Hepatocyte (in vitro differentiated cells): ENCODE measurements around the gene CFAP161.

Experiments
- EZH2phosphoT487 ChIP-seq: fragments of 200-600 bp; sonication (generic); IDR thresholded peaks from one replicate; pipeline ENCODE4 v1.6.1; 2018; ENCODE audit warnings: antibody characterized with exemption, mild to moderate bottlenecking, low read depth, moderate library complexity; ENCODE audit not compliant: unreplicated experiment, severe bottlenecking
- TF ChIP-seq, protein P1 (sequence below): fragments of 200-600 bp; sonication (generic); IDR thresholded peaks from 2 replicates; pipeline ENCODE4 v1.5.1; 2016; ENCODE audit warnings: antibody characterized with exemption, mild to moderate bottlenecking; ENCODE audit not compliant: poor library complexity

DNA sequence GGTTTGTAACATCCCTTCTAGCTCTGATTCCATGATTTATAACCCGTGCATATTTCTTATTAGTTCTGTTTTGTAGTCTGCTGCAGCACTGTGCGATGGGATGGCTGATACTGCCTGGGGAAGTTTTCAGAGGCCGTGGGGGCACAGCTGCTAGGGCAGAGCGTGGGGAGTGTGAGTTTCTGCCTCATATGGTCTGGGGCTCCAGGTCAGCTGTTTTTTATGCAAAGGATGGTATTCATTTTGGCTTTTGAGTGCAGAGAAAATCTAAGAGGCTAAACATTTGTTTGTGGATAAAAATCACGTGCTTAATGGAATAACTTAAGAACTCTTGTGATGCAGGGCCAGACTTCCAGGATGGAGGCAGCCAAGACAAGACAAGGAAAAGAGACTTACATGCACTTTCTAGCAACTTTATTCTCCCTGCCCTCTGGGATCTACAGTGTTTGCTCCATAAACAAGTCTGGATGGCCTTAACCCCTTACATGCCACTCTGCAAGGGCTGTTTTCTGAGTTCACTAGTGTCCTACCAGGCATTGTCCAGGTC, 45.5 kb upstream of the CFAP161 start:
- TF ChIP-seq, protein P1, sequence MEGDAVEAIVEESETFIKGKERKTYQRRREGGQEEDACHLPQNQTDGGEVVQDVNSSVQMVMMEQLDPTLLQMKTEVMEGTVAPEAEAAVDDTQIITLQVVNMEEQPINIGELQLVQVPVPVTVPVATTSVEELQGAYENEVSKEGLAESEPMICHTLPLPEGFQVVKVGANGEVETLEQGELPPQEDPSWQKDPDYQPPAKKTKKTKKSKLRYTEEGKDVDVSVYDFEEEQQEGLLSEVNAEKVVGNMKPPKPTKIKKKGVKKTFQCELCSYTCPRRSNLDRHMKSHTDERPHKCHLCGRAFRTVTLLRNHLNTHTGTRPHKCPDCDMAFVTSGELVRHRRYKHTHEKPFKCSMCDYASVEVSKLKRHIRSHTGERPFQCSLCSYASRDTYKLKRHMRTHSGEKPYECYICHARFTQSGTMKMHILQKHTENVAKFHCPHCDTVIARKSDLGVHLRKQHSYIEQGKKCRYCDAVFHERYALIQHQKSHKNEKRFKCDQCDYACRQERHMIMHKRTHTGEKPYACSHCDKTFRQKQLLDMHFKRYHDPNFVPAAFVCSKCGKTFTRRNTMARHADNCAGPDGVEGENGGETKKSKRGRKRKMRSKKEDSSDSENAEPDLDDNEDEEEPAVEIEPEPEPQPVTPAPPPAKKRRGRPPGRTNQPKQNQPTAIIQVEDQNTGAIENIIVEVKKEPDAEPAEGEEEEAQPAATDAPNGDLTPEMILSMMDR: no peak
- TF ChIP-seq EZH2phosphoT487: no peak
